ENCODE measurements around the gene APCDD1. TPM values are rescaled to one million over a fixed set of nuclear protein-coding genes. Genes with fewer than 3 reads are reported as not detected.
"Not testable (repeated sequence)": the region's sequence is repeated elsewhere in the genome, so short reads cannot be mapped to it uniquely, and the experiment has no call there.

APCDD1 gene
- total RNA-seq, 2 donors from 2014 or later = 5.6 to 10.7 TPM

GRCh38 chr18:10504723-10505122 lies 50.3 kb downstream of the APCDD1 start:
- TF ChIP-seq CTCF (IDR thresholded peaks at IDR 0.05) = no peak
- Histone ChIP-seq H3K27ac (no peak overlapping the region), H3K36me3 (no peaks in the 10 kb centered on the region), H3K27me3 (no peaks in the 10 kb centered on the region), H3K9ac (ENCODE audit: low read depth in 2 of 2, low read length in 2 of 2) (no peak overlapping the region), H3K9me3 (no peaks in the 10 kb centered on the region), H3K4me1 (no peaks in the 10 kb centered on the region), H3K4me3 (no peak overlapping the region)
- DNase-seq = no peak
- intact Hi-C loops (cut with DNase I) = no loop called here

DNA sequence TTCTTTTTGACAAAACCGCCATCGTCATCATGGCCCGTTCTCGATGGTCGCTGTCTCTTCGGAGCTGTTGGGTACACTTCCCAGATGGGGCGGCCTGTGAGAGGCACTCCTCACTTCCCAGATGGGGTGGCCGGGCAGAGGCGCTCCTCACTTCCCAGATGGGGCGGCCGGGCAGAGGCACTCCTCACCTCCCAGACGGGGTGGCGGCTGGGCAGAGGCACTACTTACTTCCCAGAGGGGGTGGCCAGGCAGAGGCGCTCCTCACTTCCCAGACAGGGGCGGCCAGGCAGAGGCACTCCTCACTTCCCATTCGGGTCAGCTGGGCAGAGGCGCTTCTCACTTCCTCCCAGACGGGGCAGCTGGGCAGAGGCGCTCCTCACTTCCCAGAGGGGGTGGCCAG lies 51.5 kb downstream of the APCDD1 start:
- H3K9me3 ChIP-seq; H3K4me3 ChIP-seq; DNase-seq; H3K36me3 ChIP-seq; H3K4me1 ChIP-seq; H3K9ac ChIP-seq (ENCODE audit: low read depth in 2 of 2, low read length in 2 of 2); intact Hi-C loops (cut with DNase I); H3K27ac ChIP-seq; H3K27me3 ChIP-seq: not testable (repeated sequence)

GRCh38 chr18:10508591-10508990 lies 54.2 kb downstream of the APCDD1 start:
- Histone ChIP-seq H3K9me3 (no peaks in the 10 kb centered on the region), H3K4me3 (no peak overlapping the region), H3K27me3 (no peaks in the 10 kb centered on the region), H3K9ac (ENCODE audit: low read depth in 2 of 2, low read length in 2 of 2) (no peak overlapping the region), H3K27ac (no peak overlapping the region), H3K4me1 (no peaks in the 10 kb centered on the region), H3K36me3 (no peaks in the 10 kb centered on the region)
- intact Hi-C loops (cut with DNase I) = no loop called here
- DNase-seq = no peak
- TF ChIP-seq CTCF (IDR thresholded peaks at IDR 0.05) = no peak

DNA sequence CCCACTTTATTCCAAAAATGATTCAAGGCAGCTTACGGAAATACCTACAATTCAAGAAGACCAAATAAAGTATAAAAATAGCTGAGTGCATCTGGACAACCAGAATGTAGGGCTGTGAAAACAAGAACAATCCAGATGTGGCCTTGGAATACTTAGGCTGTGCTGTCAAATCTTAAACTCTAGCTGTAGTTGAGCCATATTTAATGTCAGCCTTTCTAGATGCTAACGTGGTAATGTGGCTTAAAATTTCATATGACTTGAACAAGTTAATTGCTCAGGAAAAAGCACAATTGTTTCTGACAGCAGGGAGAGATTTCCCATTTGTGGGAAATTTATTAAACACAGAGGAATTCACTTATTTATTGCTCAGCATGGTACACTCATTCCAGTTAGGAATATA lies 56.8 kb downstream of the APCDD1 start:
- H3K9me3 ChIP-seq = no peaks in the 10 kb centered on the region
- intact Hi-C loops (cut with DNase I) = no loop called here
- H3K27me3 ChIP-seq = no peaks in the 10 kb centered on the region
- no peaks in the 10 kb centered on the region for H3K4me1 ChIP-seq
- TF ChIP-seq CTCF (IDR thresholded peaks at IDR 0.05) = no peak
- no peak overlapping the region for H3K4me3 ChIP-seq
- H3K9ac ChIP-seq (ENCODE audit: low read depth in 2 of 2, low read length in 2 of 2) = no peak overlapping the region
- no peaks in the 10 kb centered on the region for H3K36me3 ChIP-seq
- DNase-seq = no peak
- no peak overlapping the region for H3K27ac ChIP-seq

DNA sequence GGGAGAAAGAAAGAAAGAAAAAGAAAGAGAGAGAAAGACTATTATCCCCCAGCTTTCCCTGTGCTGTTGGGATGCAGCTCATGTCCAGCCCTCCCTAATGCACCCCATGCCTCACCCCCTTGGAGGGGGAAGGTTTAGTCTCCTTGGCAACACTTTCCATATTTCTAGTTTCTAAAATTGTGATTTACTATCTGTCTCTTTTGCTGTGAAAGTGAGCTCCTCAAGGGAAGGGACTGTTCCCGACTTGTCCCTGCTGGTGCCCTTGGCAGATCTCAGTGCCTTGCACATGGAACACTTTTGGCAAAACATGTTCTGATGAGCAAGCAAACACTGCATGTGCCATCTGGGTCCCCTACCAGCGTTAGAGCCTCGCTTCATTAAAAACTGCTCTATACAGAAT lies 59.6 kb downstream of the APCDD1 start:
- intact Hi-C loops (cut with DNase I) = no loop called here
- Histone ChIP-seq H3K27me3 (no peaks in the 10 kb centered on the region), H3K36me3 (no peaks in the 10 kb centered on the region), H3K4me3 (no peak overlapping the region), H3K4me1 (no peaks in the 10 kb centered on the region), H3K9me3 (no peaks in the 10 kb centered on the region), H3K27ac (no peak overlapping the region), H3K9ac (ENCODE audit: low read depth in 2 of 2, low read length in 2 of 2) (no peak overlapping the region)
- TF ChIP-seq CTCF (IDR thresholded peaks at IDR 0.05) = no peak
- DNase-seq = no peak

- no peak for TF ChIP-seq CTCF (IDR thresholded peaks at IDR 0.05)
- no peak for DNase-seq
- no peaks in the 10 kb centered on the region for H3K36me3 ChIP-seq
- no peak overlapping the region for H3K9ac ChIP-seq (ENCODE audit: low read depth in 2 of 2, low read length in 2 of 2)
- intact Hi-C loops (cut with DNase I) = no loop called here
- no peak overlapping the region for H3K27ac ChIP-seq
- no peak overlapping the region for H3K4me3 ChIP-seq
- H3K4me1 ChIP-seq = no peaks in the 10 kb centered on the region
- no peaks in the 10 kb centered on the region for H3K27me3 ChIP-seq
- no peaks in the 10 kb centered on the region for H3K9me3 ChIP-seq
These were observed 60.2 kb downstream of the APCDD1 start for GRCh38 chr18:10514601-10515000.

Data from colonic mucosa (tissue), 4 donors.